K562 (cell line): Measurements from ENCODE around the gene ZNF816. TPM values are rescaled to one million over a fixed set of nuclear protein-coding genes. Genes with fewer than 3 reads are reported as not detected.

Experiments used
- BRF1 ChIP-seq: IDR thresholded peaks from 3 replicates; pipeline ENCODE4 v1.6.1; 2011; ENCODE audit warnings: borderline replicate concordance, mild to moderate bottlenecking; ENCODE audit not compliant: insufficient read length; ENCODE audit errors: extremely low read depth
- ETS2 ChIP-seq: IDR thresholded peaks from 2 replicates; pipeline ENCODE4 v1.6.1; 2016; ENCODE audit warnings: borderline replicate concordance, missing genetic modification characterization, mild to moderate bottlenecking, moderate library complexity, missing compliant biosample characterization; ENCODE audit not compliant: poor library complexity, severe bottlenecking
- HDAC6 ChIP-seq: IDR thresholded peaks from 2 replicates; pipeline ENCODE4 v1.6.1; 2012; ENCODE audit warnings: low read depth, mild to moderate bottlenecking, control low read depth, inconsistent platforms, low read length, moderate library complexity
- ILF3 ChIP-seq: fragments of 450-650 bp; IDR thresholded peaks from 2 replicates; pipeline ENCODE4 v1.6.1; 2018; ENCODE audit warnings: antibody characterized with exemption, mild to moderate bottlenecking, moderate library complexity, borderline replicate concordance
- MAFG ChIP-seq: fragments of 450-650 bp; conservative IDR thresholded peaks from 2 replicates; pipeline ENCODE4 v1.6.1; 2016; ENCODE audit warnings: missing genetic modification characterization, missing compliant biosample characterization
- MBD2 ChIP-seq: sonication (generic); IDR thresholded peaks from 2 replicates; pipeline ENCODE4 v1.6.1; 2016; ENCODE audit warnings: low read depth, borderline replicate concordance
- MCM7 ChIP-seq, 2 experiments: fragments of 450-650 bp; IDR thresholded peaks; 2 replicates each; pipeline ENCODE4 v1.6.1; 2016 to 2018
- MLX ChIP-seq, 2 experiments: fragments of 450-650 bp in 1 of 2; sonication (generic) in 1 of 2; formaldehyde crosslinking; conservative IDR thresholded peaks; 2 replicates each; pipeline versions ENCODE4 v1.4.0 to v1.8.1; 2020 to 2022; ENCODE audit warnings: mild to moderate bottlenecking in 1 of 2, missing genetic modification reagents in 1 of 2
- NBN ChIP-seq: fragments of 450-650 bp; IDR thresholded peaks from 2 replicates; pipeline ENCODE4 v1.6.1; 2016; ENCODE audit warnings: low read depth, mild to moderate bottlenecking
- SOX6 ChIP-seq: fragments of 450-650 bp; IDR thresholded peaks from 2 replicates; pipeline ENCODE4 v1.6.1; 2014; ENCODE audit warnings: mild to moderate bottlenecking
- ZNF197 ChIP-seq: fragments of 200-800 bp; sonication (Bioruptor generic); IDR thresholded peaks from 2 replicates; pipeline ENCODE4 v1.6.1; 2016; ENCODE audit warnings: low read depth, missing genetic modification characterization, missing compliant biosample characterization
- ZNF224 ChIP-seq: sonication (generic); formaldehyde crosslinking; IDR thresholded peaks from 2 replicates; pipeline ENCODE4 v1.8.0; 2022; ENCODE audit warnings: mild to moderate bottlenecking, missing genetic modification reagents
- ZNF318 ChIP-seq, 2 experiments: fragments of 450-650 bp; IDR thresholded peaks; 2 replicates each; pipeline ENCODE4 v1.6.1; 2016; ENCODE audit warnings: mild to moderate bottlenecking in 2 of 2, borderline replicate concordance in 1 of 2, low read depth in 1 of 2, moderate library complexity in 1 of 2
- ZNF518B ChIP-seq: fragments of 250-450 bp; sonication (Bioruptor Pico); IDR thresholded peaks from 2 replicates; pipeline ENCODE4 v1.5.0; 2021; ENCODE audit warnings: mild to moderate bottlenecking, moderate library complexity
- ZNF830 ChIP-seq: fragments of 250-450 bp; sonication (Bioruptor Pico); IDR thresholded peaks from 2 replicates; pipeline ENCODE4 v1.5.0; 2021; ENCODE audit warnings: mild to moderate bottlenecking
- polyA plus RNA-seq, 8 experiments: library from polyadenylated mRNA; depleted of rRNA in 4 of 8; stranded (reverse) in 5 of 8; unstranded in 3 of 8; fragments of >200 nt; fragmentation: Nextera tagmentation in 2 of 8; fragmentation: Illumina TruSeq in 1 of 8; extraction: Ambion mirVana in 2 of 8; extraction: Trizol in 1 of 8; gene quantifications; 2 replicates each; pipeline versions ENCODE4 v1.2.1 to v1.2.3, GENCODE V29; 2011 to 2014; ENCODE audit warnings: inconsistent platforms in 1 of 8, missing spikeins in 1 of 8
- total RNA-seq, 7 experiments: library from RNA; depleted of rRNA in 6 of 7; stranded (reverse); fragments of >200 nt in 6 of 7; fragmentation: Illumina TruSeq in 2 of 7; extraction: Trizol in 2 of 7; gene quantifications; 2 replicates each; pipeline versions ENCODE4 v1.2.1 to v1.2.3, GENCODE V29; 2011 to 2021; ENCODE audit warnings: low replicate concordance in 1 of 7

Gene ZNF816
- total and polyA plus RNA-seq, 9 of the 15 experiments (the other 6 are each of a cell fraction or from before 2014, with no cell fraction given) = 8.6 to 23.4 (median 13.0) TPM

- TF ChIP-seq ETS2 (tag) (no peak), ZNF197 (no peak), HDAC6 (no peak), ZNF830 (no peak), BRF1 (no peak), ILF3 (no peak), ZNF224 (CRISPR knock-in tag) (no peak), ZNF318 (IDR thresholded peaks at IDR 0.05; ENCODE audit: borderline replicate concordance in 1 of 2, low read depth in 1 of 2) (no peak), MBD2 (peak; percentile 73; the same call in 1 of the 2 replicates), ZNF518B (no peak), MAFG (tag) (no peak), MCM7 (IDR thresholded peaks at IDR 0.05) (no peak), SOX6 (peak; percentile 15; the same call in 1 of the 2 replicates), NBN (no peak), MLX (CRISPR knock-in tag; conservative IDR thresholded peaks at IDR 0.05) (no peak)
Observed at GRCh38 chr19:52942386-52943133, 20.1 kb downstream of the ZNF816 start (continued).
